HepG2 (cell line): Measurements from ENCODE around the gene CPLX3. TPM values are rescaled to one million over a fixed set of nuclear protein-coding genes. Genes with fewer than 3 reads are reported as not detected.

Experiments
- ATAC-seq: fragments of 200-7000 bp; cut with Tn5 transposase; 3 replicates; pipeline ENCODE4 v1.9.1; 2020; ENCODE audit warnings: mild to moderate bottlenecking, moderate library complexity
- BruUV-seq: library from RNA; stranded (reverse); fragments of 400-500 nt; replicated peaks from 2 replicates; lab custom pipeline; 2021; lab: Mats Ljungman, UMichigan
- CTCF ChIA-PET: fragments of 300-600 bp; formaldehyde crosslinking; extraction: SDS; loops from one replicate; lab custom pipeline; 2021; ENCODE audit warnings: low total read pairs, inconsistent platforms, low intra/inter-chr PET ratio; lab: Yijun Ruan, JAX
- POLR2A ChIA-PET: fragments of 350-600 bp; sonication (Branson Sonifier 250); formaldehyde crosslinking; loops from one replicate; lab custom pipeline; 2020; ENCODE audit warnings: antibody characterized with exemption, inconsistent platforms; lab: Yijun Ruan, JAX
- DNase-seq: peaks from one replicate; pipeline ENCODE4 v3.0.0-alpha.2; 2015; ENCODE audit warnings: low spot score
- FAIRE-seq: peaks from 3 replicates; lab custom pipeline; 2011; peaks lifted over from hg19 to GRCh38; lab: Jason Lieb, UNC
- H2AFZ ChIP-seq: one replicate; pipeline ENCODE4 v1.6.1; 2011; ENCODE audit warnings: low read length, inconsistent platforms
- H3K27ac ChIP-seq: fragments of 300-600 bp; 3 replicates; pipeline ENCODE4 v1.8.0; 2011; ENCODE audit warnings: mixed run types, mild to moderate bottlenecking, mixed read lengths, low read length, inconsistent platforms; ENCODE audit not compliant: insufficient read depth; ENCODE audit errors: extremely low read length
- H3K27me3 ChIP-seq, 2 experiments: fragments of 200-600 bp in 1 of 2; 2 replicates in 1 of 2; 3 replicates in 1 of 2; pipeline versions ENCODE4 v1.6.0 to v1.8.0; 2011; ENCODE audit warnings: low read length in 2 of 2, mild to moderate bottlenecking in 2 of 2, moderate library complexity in 2 of 2, inconsistent platforms in 1 of 2; ENCODE audit not compliant: insufficient read depth in 2 of 2, control insufficient read depth in 1 of 2
- H3K36me3 ChIP-seq, 2 experiments: fragments of 200-600 bp in 1 of 2; replicated peaks in 1 of 2; 2 replicates in 1 of 2; 3 replicates in 1 of 2; pipeline versions ENCODE4 v1.5.1 to v1.8.0; 2011; ENCODE audit warnings: low read length in 2 of 2, inconsistent platforms in 1 of 2; ENCODE audit not compliant: insufficient read depth in 2 of 2, control insufficient read depth in 1 of 2
- H3K4me1 ChIP-seq: 2 replicates; pipeline ENCODE4 v1.5.1; 2012; ENCODE audit warnings: low read length, inconsistent platforms; ENCODE audit not compliant: insufficient read depth
- H3K4me2 ChIP-seq: 2 replicates; pipeline ENCODE4 v1.6.0; 2011; ENCODE audit warnings: low read depth, low read length, inconsistent platforms
- H3K4me3 ChIP-seq, 3 experiments: fragments of 200-600 bp in 1 of 3; sonication (generic), shearing (Covaris generic) in 1 of 3; replicated peaks in 1 of 3; 2 replicates each; pipeline ENCODE4 v1.5.1; 2011 to 2016; ENCODE audit warnings: low read length in 3 of 3, inconsistent platforms in 2 of 3, low read depth in 2 of 3, mild to moderate bottlenecking in 2 of 3, control low read depth in 1 of 3, mixed read lengths in 1 of 3; ENCODE audit not compliant: insufficient read depth in 1 of 3
- H3K79me2 ChIP-seq: one replicate; pipeline ENCODE4 v1.6.1; 2011; ENCODE audit warnings: low read length, inconsistent platforms; ENCODE audit not compliant: insufficient read depth
- H3K9ac ChIP-seq: 2 replicates; pipeline ENCODE4 v1.6.0; 2011; ENCODE audit warnings: mild to moderate bottlenecking, low read depth, low read length, inconsistent platforms; ENCODE audit not compliant: insufficient read depth
- H3K9me3 ChIP-seq: 2 replicates; pipeline ENCODE4 v1.5.1; 2012; ENCODE audit warnings: mild to moderate bottlenecking, low read length
- H4K20me1 ChIP-seq: 2 replicates; pipeline ENCODE4 v1.6.0; 2011; ENCODE audit warnings: inconsistent platforms, mild to moderate bottlenecking, low read length, moderate library complexity; ENCODE audit not compliant: insufficient read depth
- AHR ChIP-seq: IDR thresholded peaks from 2 replicates; pipeline ENCODE4 v1.6.1; 2018; ENCODE audit warnings: missing genetic modification reagents, missing compliant biosample characterization
- CSRNP1 ChIP-seq: sonication (generic); formaldehyde crosslinking; IDR thresholded peaks from 2 replicates; pipeline ENCODE4 v1.8.1; 2023; ENCODE audit warnings: mild to moderate bottlenecking, missing genetic modification reagents
- FOSL1 ChIP-seq: sonication (generic); formaldehyde crosslinking; IDR thresholded peaks from 2 replicates; pipeline ENCODE4 v1.9.0; 2021; ENCODE audit warnings: missing genetic modification reagents, borderline replicate concordance
- GFI1 ChIP-seq: sonication (generic); formaldehyde crosslinking; IDR thresholded peaks from 2 replicates; pipeline ENCODE4 v1.5.0; 2020; ENCODE audit warnings: missing genetic modification reagents, mild to moderate bottlenecking, borderline replicate concordance
- HDAC6 ChIP-seq: fragments of 200-600 bp; sonication (generic); IDR thresholded peaks from 2 replicates; pipeline ENCODE4 v1.7.0; 2017; ENCODE audit warnings: mild to moderate bottlenecking, antibody characterized with exemption, low read length, low read depth
- HNF4A ChIP-seq: sonication (generic); formaldehyde crosslinking; IDR thresholded peaks from 2 replicates; pipeline ENCODE4 v1.4.0; 2020; ENCODE audit warnings: missing genetic modification reagents
- SETDB1 ChIP-seq: sonication (generic); formaldehyde crosslinking; IDR thresholded peaks from 2 replicates; pipeline ENCODE4 v1.5.1; 2020; ENCODE audit warnings: missing genetic modification reagents, mild to moderate bottlenecking, borderline replicate concordance
- SIN3B ChIP-seq: fragments of 150-350 bp; IDR thresholded peaks from 2 replicates; pipeline ENCODE4 v1.6.1; 2014; ENCODE audit warnings: low read length
- SMAD3 ChIP-seq: sonication (generic); formaldehyde crosslinking; IDR thresholded peaks from 2 replicates; pipeline ENCODE4 v1.4.0; 2020; ENCODE audit warnings: missing genetic modification reagents
- SP1 ChIP-seq, 2 experiments: fragments of 450-650 bp in 1 of 2; sonication (generic) in 1 of 2; formaldehyde crosslinking in 1 of 2; IDR thresholded peaks; 2 replicates each; pipeline versions ENCODE4 v1.4.0 to v1.6.1; 2016 to 2020; ENCODE audit warnings: missing genetic modification reagents in 1 of 2
- TBL1XR1 ChIP-seq: fragments of 150-350 bp; IDR thresholded peaks from 2 replicates; pipeline ENCODE4 v1.6.1; 2014; ENCODE audit warnings: borderline replicate concordance, low read length; ENCODE audit not compliant: partially characterized antibody
- TEAD3 ChIP-seq: optimal IDR thresholded peaks from 2 replicates; pipeline ENCODE3; 2016; ENCODE audit warnings: borderline replicate concordance
- YEATS4 ChIP-seq: sonication (generic); formaldehyde crosslinking; IDR thresholded peaks from 2 replicates; pipeline ENCODE4 v1.4.0; 2020; ENCODE audit warnings: missing genetic modification reagents, borderline replicate concordance
- ZFP82 ChIP-seq: sonication (generic); formaldehyde crosslinking; IDR thresholded peaks from 2 replicates; pipeline ENCODE4 v1.5.1; 2020; ENCODE audit warnings: mild to moderate bottlenecking, missing genetic modification reagents, borderline replicate concordance
- ZNF788 ChIP-seq: sonication (generic); formaldehyde crosslinking; IDR thresholded peaks from 2 replicates; pipeline ENCODE4 v1.5.0; 2020; ENCODE audit warnings: mild to moderate bottlenecking, missing genetic modification reagents, borderline replicate concordance
- in situ Hi-C: cut with HindIII; loops from 2 replicates; pipeline ENCODE4 v1.10.0; 2017; ENCODE audit warnings: low pct_unique_long_range_greater_than_20kb; ENCODE audit not compliant: extremely low pct_ligation_motif_present
- intact Hi-C: fragments of 100-400 bp; cut with micrococcal nuclease; formaldehyde crosslinking; loops from one replicate; pipeline ENCODE4 v1.10.0; 2022; ENCODE audit not compliant: unreplicated experiment
- polyA plus RNA-seq, 8 experiments: library from polyadenylated mRNA; depleted of rRNA in 3 of 8; stranded (reverse) in 7 of 8; unstranded in 1 of 8; fragments of >200 nt; fragmentation: Illumina TruSeq in 4 of 8; extraction: Trizol in 4 of 8; gene quantifications; 2 replicates each; pipeline versions ENCODE4 v1.2.1 to v1.2.3, GENCODE V29; 2011 to 2016; ENCODE audit warnings: low read depth in 4 of 8, missing spikeins in 1 of 8, mixed read lengths in 1 of 8; ENCODE audit not compliant: insufficient read depth in 1 of 8
- total RNA-seq, 5 experiments: library from RNA; depleted of rRNA; stranded (reverse); fragments of >200 nt; fragmentation: Illumina TruSeq; extraction: Trizol; gene quantifications; 2 replicates each; pipeline ENCODE4 v1.2.3, GENCODE V29; 2016; ENCODE audit warnings: low read depth in 1 of 5

Gene CPLX3
- total and polyA plus RNA-seq, 2 of the 13 experiments (the other 11 are each of a cell fraction or from before 2014, with no cell fraction given) = not detected

- intact Hi-C loops = no loop called here
- no peak overlapping the region for H3K9ac ChIP-seq
- TF ChIP-seq SETDB1 = no peak
- no peak for TF ChIP-seq GFI1
- TF ChIP-seq HNF4A (CRISPR knock-in tag) = no peak
- TF ChIP-seq ZNF788 (CRISPR knock-in tag) = no peak
- TF ChIP-seq FOSL1 (CRISPR knock-in tag) = no peak
- no peak for TF ChIP-seq TBL1XR1
- TF ChIP-seq AHR (CRISPR knock-in tag) = no peak
- no peak for TF ChIP-seq SMAD3 (CRISPR knock-in tag)
- no peak for TF ChIP-seq HDAC6
- TF ChIP-seq SIN3B = no peak
- no peak for TF ChIP-seq SP1 (IDR thresholded peaks at IDR 0.05)
- no peak for TF ChIP-seq SP1 (CRISPR knock-in tag; IDR thresholded peaks at IDR 0.05)
- TF ChIP-seq CSRNP1 (CRISPR knock-in tag) = no peak
- TF ChIP-seq TEAD3 (CRISPR knock-in tag) = no peak
- TF ChIP-seq YEATS4 = no peak
- TF ChIP-seq ZFP82 = no peak
- TF ChIP-seq, all 625 proteins: peak for 0
- Histone ChIP-seq H3K9me3 (no peaks in the 10 kb centered on the region), H2AFZ (no peak overlapping the region), H3K27me3 (peaks cover 0 to 2% of the 10 kb centered on the region in 2 experiments; a peak in 1 of 5 replicates), H3K79me2 (peaks cover 69% of the 10 kb centered on the region), H3K4me2 (no peak overlapping the region), H3K36me3 (peaks cover 0 to 2% of the 10 kb centered on the region in 2 experiments; a peak in 4 of 5 replicates), H3K4me1 (peaks cover 79% of the 10 kb centered on the region), H3K27ac (no peak overlapping the region), H3K4me3 (no peak overlapping the region), H4K20me1 (peaks cover 16% of the 10 kb centered on the region)
- DNase-seq = no peak
- no peak for FAIRE-seq
- BruUV-seq = no TSS peak
- in situ Hi-C loops = no loop called here
- ChIA-PET CTCF (no interaction called here), POLR2A (interaction anchor here (0.5 to 1.7 kb wide), 5 partner anchors 12 to 51 kb away, joined by 3 to 6 read pairs (median 3); partner anchors contain the start of gene FAM219B)
- no peak for ATAC-seq
Measured at GRCh38 chr15:74869372-74869725, 42.9 kb downstream of the CPLX3 start.
